Activated CD4-positive, CD25-positive, alpha-beta regulatory T cell treated with anti-CD3 and anti-CD28 coated beads, Interleukin-2, amount 50 U/mL, for 72 hours (primary cell): ENCODE results near the gene CYB5R3.

Source experiments
- DNase-seq: peaks from one replicate; pipeline ENCODE4 v3.0.0; 2021

Gene CYB5R3

GRCh38 chr22:42644422-42645340 is 4.5 kb downstream of the CYB5R3 start:
- DNase-seq, result no peak

GRCh38 chr22:42643634-42644421 is 5.4 kb downstream of the CYB5R3 start:
- DNase-seq, result no peak

GRCh38 chr22:42642806-42643633 is 6.2 kb downstream of the CYB5R3 start:
- DNase-seq, result no peak

GRCh38 chr22:42641801-42642413 is 7.3 kb downstream of the CYB5R3 start:
- no peak for DNase-seq

- no peak for DNase-seq
Observed at GRCh38 chr22:42639541-42640241, 9.5 kb downstream of the CYB5R3 start.

GRCh38 chr22:42637555-42637954 is 11.6 kb downstream of the CYB5R3 start:
- DNase-seq, result no peak

GRCh38 chr22:42636506-42636905 is 12.7 kb downstream of the CYB5R3 start:
- DNase-seq, result no peak

GRCh38 chr22:42635531-42635930 is 13.7 kb downstream of the CYB5R3 start:
- DNase-seq, result no peak

GRCh38 chr22:42633013-42633412 is 16.2 kb downstream of the CYB5R3 start:
- DNase-seq, result no peak

GRCh38 chr22:42632096-42632495 is 17.1 kb downstream of the CYB5R3 start:
- DNase-seq, result no peak

- no peak for DNase-seq
Observed at GRCh38 chr22:42630901-42631602, 18.1 kb downstream of the CYB5R3 start.

GRCh38 chr22:42630211-42630610 is 19.0 kb downstream of the CYB5R3 start:
- DNase-seq, result no peak

- DNase-seq, result no peak
Observed at GRCh38 chr22:42627981-42628380, 21.2 kb downstream of the CYB5R3 start.

- no peak for DNase-seq
Observed at GRCh38 chr22:42626951-42627625, 22.1 kb downstream of the CYB5R3 start.

- no peak for DNase-seq
Observed at GRCh38 chr22:42626431-42626830, 22.8 kb downstream of the CYB5R3 start.

- DNase-seq, result no peak
Observed at GRCh38 chr22:42625416-42625815, 23.8 kb downstream of the CYB5R3 start.

- DNase-seq, result no peak
Observed at GRCh38 chr22:42624551-42625106, 24.6 kb downstream of the CYB5R3 start.

- no peak for DNase-seq
Observed at GRCh38 chr22:42623756-42624441, 25.3 kb downstream of the CYB5R3 start.

GRCh38 chr22:42623301-42623751 is 25.9 kb downstream of the CYB5R3 start:
- no peak for DNase-seq
